ENCODE results near the gene NEDD9.

NEDD9 gene

DNA sequence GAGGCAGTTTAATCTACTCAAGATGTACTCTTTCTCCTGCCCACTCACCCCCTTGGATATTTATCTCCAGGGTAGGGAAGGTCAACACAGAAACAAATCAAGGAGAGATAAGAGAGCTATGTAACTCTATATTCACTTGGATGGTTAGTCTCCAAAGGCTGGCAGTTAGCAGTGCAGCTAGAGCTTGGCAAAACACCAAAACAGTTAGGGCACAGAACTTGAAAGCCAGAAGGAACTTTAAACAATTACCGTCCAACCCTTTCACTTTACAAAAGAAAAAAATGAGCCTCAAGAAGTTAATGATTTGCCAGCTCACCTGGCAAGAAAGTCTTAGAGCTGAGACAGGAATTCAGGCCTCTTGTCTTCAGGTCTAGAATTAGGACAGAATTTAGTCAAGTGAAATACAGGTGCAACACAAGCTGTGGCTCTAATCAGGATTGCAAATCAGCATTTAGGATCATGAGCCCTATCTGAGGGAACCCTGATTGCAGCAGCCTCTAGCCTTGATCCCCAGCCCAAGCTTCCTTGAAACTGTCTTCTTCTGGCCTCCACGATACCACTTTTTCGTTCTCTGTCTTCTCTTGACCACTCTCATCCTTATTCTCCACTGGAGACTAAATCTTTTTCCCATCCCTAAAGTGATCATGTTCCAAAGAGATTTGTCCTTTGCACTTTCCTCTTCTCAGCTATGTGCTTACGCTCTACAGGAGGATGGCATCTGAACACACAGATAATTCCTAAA, 14.9 kb downstream of the NEDD9 start:
- DNase-seq (ENCODE audit: low spot score): no peak

DNA sequence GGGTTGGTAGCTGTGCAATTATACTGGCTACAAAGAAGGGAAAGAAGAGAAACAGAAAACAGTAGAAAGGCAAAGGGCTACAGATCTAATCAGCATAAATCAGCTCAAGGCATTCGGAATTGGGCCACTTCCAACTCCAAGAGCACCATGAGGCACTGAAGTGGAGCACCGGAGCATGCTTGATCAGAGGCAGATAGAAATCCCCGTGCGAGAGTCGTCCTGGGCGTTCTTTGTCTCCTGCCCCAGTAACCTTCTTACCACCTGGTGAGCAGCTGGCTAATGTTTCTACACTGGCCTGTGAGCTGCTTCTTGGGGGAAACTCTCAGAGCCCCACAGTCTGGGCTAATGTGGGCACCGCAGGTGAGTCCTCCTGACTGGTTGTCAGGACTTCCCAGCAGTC, 16.7 kb downstream of the NEDD9 start:
- no peak for DNase-seq (ENCODE audit: low spot score)

DNA sequence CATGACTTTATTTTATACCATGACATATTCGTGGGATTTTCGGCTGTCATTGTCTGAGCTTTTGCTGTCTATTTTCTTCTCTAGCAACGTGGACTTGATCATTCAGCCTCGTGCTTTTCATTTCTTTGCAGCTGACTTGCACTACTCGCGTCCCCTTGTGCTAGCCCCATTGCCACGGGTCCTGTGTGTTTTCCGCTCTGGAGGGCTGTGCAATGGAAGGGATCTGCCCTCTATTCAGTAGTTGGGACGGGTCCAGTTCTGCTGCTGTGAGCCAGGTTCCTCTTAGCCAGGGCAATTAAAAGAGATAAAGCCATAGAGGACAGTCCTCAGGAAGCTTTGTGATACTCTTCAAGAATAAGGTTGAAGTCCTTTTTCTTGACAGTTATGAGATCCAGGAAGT, 17.6 kb downstream of the NEDD9 start:
- DNase-seq (ENCODE audit: low spot score): no peak

DNA sequence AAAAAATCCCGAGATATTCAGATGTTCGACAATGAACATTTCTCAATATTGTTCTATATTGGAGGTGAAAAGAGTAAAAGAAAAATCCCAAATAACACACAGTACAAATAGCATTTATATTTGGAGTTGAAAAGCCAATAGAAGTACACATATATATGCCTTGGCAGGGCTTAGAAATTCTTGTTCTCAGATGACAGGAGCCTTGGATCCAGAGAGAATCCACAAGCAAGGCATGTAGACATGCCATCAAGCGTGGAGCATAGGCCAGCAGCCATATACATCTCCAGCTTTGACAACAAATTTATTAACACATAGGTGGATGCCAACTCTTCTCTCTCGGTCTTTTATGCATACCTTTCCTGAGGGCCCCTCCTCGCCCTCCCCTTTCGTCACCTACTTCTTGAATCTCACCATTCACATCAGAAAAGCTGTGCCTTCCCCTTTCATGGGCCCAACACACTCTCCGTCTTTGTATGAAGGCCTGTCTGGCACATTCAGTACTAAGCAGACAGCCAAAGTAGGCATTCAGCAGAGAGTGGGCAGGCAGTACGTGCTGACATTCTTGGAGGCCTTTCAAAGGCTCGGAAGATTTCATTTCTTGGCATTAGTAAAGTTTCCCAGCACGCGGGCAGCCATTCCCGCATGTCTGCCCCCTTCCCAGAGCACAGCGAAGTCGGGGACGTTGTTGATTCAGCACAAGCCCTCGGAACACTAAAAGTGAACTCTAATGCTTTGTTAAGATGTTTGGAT, 18.2 kb downstream of the NEDD9 start:
- no peak for DNase-seq (ENCODE audit: low spot score)

- no peak for DNase-seq (ENCODE audit: low spot score)
Measured at GRCh38 chr6:11213422-11214021, 18.9 kb downstream of the NEDD9 start.

GRCh38 chr6:11212664-11213063, 19.8 kb downstream of the NEDD9 start:
- no peak for DNase-seq (ENCODE audit: low spot score)

DNA sequence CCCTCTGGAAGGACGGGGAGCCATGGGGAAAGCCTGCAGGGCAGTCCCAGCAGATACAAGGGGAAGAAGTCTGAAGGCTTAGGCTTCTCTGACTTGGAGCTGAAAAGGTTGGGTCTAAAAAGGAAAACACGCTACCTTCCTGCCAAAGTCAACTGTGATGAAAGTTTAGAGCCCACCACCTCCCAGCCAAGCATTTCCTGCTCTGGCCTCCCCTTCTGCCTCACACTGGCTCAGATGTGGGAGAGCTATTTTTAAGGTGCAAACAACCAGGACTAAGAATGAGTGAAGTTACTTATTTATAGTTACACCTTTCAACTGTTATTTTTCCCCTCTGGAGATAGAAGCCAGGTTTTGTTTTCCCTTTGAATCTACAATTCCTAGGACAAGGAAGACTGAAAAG, 21.2 kb downstream of the NEDD9 start:
- DNase-seq (ENCODE audit: low spot score): no peak

DNA sequence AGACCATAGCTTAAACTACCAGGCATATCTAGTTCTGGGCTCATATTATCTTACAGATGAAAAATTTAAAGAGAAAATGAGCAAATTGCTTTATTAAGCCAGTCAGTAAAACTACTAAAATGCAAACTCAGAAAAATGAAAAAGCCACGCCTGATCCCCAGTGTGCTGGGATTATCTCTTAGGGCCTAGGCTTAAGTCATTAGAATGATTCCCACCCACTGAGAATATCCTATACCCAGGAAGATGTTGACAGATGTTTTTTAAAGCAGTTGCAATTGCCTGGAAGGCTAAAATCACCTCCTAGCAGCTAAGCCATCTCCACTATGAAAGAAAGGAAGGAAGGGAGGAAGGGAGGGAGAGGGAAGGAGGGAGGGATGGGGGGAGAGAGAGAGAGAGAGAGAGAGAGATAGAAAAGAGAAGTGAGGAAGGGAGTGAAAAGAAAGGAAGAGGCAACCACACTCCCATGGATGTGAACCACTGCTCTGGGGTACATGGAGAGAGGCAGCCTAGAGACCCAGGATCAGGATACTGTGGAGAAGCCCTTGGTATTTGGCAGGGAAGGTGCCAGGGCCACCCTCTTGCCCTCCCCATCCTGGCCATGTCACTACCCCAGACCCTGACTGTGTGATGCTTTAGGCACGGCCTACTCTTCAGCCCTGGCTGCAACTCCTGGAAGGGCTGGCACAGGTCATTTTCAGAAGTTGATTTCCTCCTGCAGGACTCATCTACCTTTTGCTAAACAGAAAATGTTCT, 21.9 kb downstream of the NEDD9 start:
- DNase-seq (ENCODE audit: low spot score): no peak

DNA sequence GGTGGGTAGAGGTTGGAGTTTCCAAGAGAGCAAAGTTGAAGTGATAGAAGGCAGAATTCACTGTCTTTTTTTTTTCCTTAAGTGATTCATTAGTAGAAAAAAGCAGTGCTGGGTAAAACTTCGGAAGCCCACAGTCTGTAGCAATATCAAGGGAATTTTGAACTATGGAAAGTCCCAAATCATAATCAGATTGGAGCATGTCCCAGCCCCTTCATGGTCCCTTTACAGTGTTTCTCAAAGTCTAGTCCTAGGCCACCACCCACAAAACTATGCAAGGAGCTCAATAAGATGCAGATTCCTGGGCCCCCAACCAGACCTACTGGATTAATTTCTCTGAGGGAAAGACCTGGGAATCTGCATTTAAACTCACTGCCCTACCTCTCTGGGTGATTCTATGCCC, 22.6 kb downstream of the NEDD9 start:
- DNase-seq (ENCODE audit: low spot score): no peak

DNA sequence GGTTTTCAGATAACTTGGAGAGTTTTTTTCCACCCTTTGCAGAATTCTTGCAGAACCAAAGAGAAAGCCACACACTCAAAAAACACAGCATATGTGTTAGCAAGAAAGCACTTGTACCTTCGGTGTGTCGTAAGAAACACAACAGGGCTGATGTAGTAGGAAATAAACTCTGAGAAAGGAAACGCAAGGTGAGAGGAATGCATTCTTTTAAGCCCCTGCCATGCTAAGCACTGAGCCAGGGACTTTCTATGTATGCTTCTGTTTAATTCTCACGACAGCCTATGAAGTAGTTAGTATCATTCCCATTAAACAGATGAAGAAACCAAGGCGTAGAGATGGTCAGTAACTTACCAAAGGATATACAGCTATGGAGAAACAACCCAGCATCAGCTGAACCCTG, 23.1 kb downstream of the NEDD9 start:
- no peak for DNase-seq (ENCODE audit: low spot score)

DNA sequence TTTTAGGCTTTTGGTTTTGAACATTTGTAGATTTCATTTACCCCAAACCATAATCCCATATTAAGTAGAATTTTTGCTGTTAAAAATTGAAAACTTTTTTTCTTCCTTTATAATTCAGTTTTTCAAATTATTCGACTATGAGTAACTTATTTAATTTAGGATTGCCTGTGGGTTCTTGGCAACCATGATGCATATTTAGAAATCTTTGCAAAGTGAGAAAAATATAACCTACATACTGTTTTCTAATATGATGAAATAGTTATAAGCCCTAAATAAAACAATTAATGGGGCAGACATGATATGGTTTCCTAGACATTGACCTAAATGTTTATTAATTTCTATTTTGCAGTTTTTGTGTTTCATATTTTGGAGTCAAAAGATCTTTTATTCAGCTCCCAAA, 23.6 kb downstream of the NEDD9 start:
- no peak for DNase-seq (ENCODE audit: low spot score)

DNA sequence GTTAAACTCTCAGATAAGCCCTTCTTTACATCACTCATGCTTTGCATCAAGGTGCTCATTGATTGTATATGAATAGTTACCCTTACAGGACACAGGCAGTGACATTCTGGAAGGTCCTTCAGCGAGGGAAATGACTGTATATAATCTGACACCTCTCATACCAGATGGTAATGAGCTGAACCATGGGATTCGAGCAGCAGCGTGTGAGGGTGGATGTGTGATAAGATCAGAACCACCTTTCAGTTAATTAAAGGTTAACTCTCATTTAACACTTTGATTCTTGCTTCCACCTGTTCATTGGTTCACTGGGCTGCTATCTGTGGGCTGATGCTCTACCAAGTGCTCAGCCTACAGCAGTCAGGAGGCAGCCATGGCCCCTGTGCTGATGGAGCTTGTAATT, 24.2 kb downstream of the NEDD9 start:
- DNase-seq (ENCODE audit: low spot score): no peak

- no peak for DNase-seq (ENCODE audit: low spot score)
Measured at GRCh38 chr6:11207199-11207968, 25.1 kb downstream of the NEDD9 start.

- DNase-seq (ENCODE audit: low spot score): no peak
Measured at GRCh38 chr6:11206576-11206975, 25.9 kb downstream of the NEDD9 start.

DNA sequence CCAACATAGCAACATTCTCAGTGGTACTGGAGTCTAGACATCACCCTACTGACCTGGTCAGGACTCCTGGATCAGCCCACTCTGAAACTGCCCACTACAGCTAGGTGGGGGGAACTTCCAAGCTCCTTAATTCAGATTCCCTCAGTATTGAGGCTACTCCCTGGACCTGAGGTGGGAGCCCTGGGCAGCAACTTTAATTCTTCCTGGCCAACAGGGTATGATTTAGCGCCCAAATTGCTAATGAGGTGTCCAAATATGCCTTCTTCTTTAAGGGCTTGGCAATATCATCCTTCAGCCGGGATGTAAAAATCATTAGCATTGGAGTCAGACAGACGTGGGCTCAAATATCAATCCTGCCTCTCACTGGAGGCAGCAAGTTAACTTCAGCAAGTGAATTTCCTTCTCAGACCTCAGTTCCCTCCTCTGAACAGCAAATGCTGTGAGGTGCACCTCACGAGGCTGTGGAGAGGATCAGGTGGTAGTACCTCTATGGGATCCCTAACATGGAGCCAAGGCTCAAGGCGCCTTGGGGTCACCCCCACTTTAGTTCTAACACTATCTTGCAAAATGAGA, 27.6 kb downstream of the NEDD9 start:
- no peak for DNase-seq (ENCODE audit: low spot score)

GRCh38 chr6:11204005-11204399, 28.5 kb downstream of the NEDD9 start:
- no peak for DNase-seq (ENCODE audit: low spot score)

DNA sequence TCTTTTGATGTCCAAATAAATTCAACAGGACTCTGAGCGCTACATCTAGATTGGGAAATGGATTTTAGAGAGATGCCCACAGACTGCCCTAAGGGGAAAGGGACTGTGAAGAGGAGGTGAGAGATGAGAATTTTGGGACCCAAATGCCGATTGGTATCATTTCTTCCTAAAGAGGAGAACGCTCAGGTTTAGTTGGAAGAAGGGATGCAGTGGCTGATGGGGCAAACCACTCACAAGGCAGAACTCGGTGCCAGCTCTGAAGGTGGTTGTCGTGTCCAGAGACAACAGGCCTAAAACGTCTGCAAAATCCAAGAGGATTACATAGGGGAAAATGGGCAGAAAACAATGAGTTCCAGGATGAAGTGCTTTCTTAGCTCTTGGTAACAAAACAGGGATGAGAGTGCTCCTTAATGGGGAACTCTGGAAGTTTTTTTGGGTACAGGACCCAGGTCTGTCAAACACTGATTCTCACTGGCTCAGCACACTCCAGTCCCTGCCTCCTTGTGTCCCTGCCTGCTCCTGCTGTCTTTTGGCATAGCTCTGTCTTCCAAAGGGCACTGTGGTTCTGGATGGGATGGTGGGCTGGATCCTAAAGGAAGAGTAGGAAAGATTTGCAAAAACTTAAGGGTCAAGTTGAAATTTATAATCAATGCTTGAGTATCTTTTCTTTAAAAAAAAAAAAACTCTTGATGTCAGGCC, 29.0 kb downstream of the NEDD9 start:
- DNase-seq (ENCODE audit: low spot score): no peak

- peak; percentile 23 for DNase-seq (ENCODE audit: low spot score)
Measured at GRCh38 chr6:11202513-11203305, 29.8 kb downstream of the NEDD9 start.

DNA sequence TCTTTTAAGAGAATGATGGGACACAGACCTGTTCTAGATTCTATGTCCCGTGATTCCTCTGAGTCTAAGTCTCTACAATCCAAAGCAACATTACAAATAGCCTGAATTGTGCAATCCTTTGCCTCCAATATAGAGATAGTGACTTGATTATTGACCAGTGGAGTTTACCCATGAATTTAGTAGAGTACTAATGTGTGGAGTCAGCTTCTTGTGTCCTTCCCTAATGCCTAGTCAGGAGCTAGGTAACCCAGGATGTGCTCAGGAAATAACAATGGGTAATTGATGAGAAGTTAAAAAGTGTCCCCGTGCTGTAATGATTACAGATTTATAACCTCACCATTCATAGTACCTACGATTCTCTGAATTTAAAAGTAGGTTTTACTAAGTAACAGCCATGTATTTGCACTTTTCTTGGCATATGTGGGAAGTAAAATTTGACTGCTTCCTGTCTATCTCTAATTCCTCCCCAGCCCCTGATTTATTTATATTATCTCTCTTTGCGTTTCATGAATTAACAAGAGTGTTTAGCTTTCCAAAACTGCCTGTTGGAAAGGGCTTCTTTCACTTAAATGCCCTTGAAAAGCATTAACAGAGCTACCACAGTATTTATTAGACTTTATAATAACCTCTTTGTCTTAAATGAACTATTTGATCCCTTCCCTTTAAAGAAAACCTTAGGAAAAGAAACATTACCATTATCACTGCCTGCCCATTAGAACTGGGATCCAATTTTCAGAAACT, 30.5 kb downstream of the NEDD9 start:
- DNase-seq (ENCODE audit: low spot score): no peak

All from HuH-7.5 (cell line).